ENCODE data around the gene LRP6. TPM values are rescaled to one million over a fixed set of nuclear protein-coding genes. Genes with fewer than 3 reads are reported as not detected.

LRP6 gene
- total and polyA plus RNA-seq, 2 of the 13 experiments (the other 11 are each of a cell fraction or from before 2014, with no cell fraction given), result 33.8 to 42.0 TPM

DNA sequence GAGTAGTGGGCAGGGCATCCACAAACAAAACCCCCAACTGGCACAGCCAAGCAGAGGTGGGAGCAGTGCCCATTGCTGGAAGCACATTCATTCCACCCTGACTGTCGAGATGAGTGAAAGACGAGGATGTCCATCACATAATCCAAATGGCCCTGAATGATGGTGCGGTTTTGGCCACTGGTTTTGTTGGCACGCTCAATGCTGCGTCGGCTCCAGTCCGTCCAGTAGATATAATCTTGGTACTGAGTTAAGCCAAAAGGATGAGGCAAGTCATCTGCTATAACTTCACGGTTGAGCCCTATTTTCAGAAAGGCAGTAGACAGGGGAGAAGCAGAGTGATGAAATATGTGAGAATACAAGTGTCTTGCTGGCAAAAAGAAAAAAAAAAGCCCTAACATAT lies 108.0 kb downstream of the LRP6 start:
- no peak overlapping the region for H2AFZ ChIP-seq (ENCODE audit: low read length)
- no peaks in the 10 kb centered on the region for H4K20me1 ChIP-seq (ENCODE audit: insufficient read depth, low read length)
- H3K36me3 ChIP-seq (replicated peaks in 1 of 2; ENCODE audit: control insufficient read depth in 1 of 2, insufficient read depth in 2 of 2, low read length in 2 of 2), result peaks cover 16 to 77% of the 10 kb centered on the region in 2 experiments
- DNase-seq (ENCODE audit: low spot score) (no peak), ATAC-seq (no peak), FAIRE-seq (no peak)
- H3K79me2 ChIP-seq (ENCODE audit: insufficient read depth, low read length), result no peaks in the 10 kb centered on the region
- TF ChIP-seq GABPA (IDR thresholded peaks at IDR 0.05; ENCODE audit: low read depth, low read length), result no peak
- no peak for TF ChIP-seq GABPA (CRISPR knock-in tag; IDR thresholded peaks at IDR 0.05; ENCODE audit: low read depth)
- TF ChIP-seq RARA (CRISPR knock-in tag; IDR thresholded peaks at IDR 0.05), result no peak
- TF ChIP-seq, protein P1, sequence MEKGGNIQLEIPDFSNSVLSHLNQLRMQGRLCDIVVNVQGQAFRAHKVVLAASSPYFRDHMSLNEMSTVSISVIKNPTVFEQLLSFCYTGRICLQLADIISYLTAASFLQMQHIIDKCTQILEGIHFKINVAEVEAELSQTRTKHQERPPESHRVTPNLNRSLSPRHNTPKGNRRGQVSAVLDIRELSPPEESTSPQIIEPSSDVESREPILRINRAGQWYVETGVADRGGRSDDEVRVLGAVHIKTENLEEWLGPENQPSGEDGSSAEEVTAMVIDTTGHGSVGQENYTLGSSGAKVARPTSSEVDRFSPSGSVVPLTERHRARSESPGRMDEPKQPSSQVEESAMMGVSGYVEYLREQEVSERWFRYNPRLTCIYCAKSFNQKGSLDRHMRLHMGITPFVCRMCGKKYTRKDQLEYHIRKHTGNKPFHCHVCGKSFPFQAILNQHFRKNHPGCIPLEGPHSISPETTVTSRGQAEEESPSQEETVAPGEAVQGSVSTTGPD (CRISPR knock-in tag; IDR thresholded peaks at IDR 0.05), result no peak
- no peak for TF ChIP-seq ZBTB7B (CRISPR knock-in tag; IDR thresholded peaks at IDR 0.05)
- TF ChIP-seq ZNF616 (CRISPR knock-in tag; IDR thresholded peaks at IDR 0.05; ENCODE audit: low read depth), result no peak
- no peak for TF ChIP-seq EHMT2 (IDR thresholded peaks at IDR 0.05; ENCODE audit: borderline replicate concordance, low read depth, low read length)
- TF ChIP-seq HHEX (CRISPR knock-in tag; IDR thresholded peaks at IDR 0.05), result no peak
- intact Hi-C loops (cut with micrococcal nuclease; ENCODE audit: unreplicated experiment), result no loop called here
- 98% methylated on average over 8 of the region's 8 CpGs for WGBS (ENCODE audit: low lambda C conversion rate)
- H3K9ac ChIP-seq (ENCODE audit: insufficient read depth, low read depth, low read length), result no peak overlapping the region
- H3K27ac ChIP-seq (ENCODE audit: extremely low read length, insufficient read depth, low read length), result no peak overlapping the region
- H3K27me3 ChIP-seq (ENCODE audit: control insufficient read depth in 1 of 2, insufficient read depth in 2 of 2, low read length in 2 of 2), result no peaks in the 10 kb centered on the region
- ChIA-PET CTCF (ENCODE audit: low intra/inter-chr PET ratio, low total read pairs) (no interaction called here), POLR2A (no interaction called here)
- no peaks in the 10 kb centered on the region for H3K4me1 ChIP-seq (ENCODE audit: insufficient read depth, low read length)
- H3K4me3 ChIP-seq (replicated peaks in 1 of 3; ENCODE audit: insufficient read depth in 1 of 3, low read depth in 2 of 3, low read length in 3 of 3), result no peak overlapping the region
- no TSS peak for BruUV-seq (replicated peaks)
- in situ Hi-C loops (cut with HindIII; ENCODE audit: extremely low pct_ligation_motif_present, low pct_unique_long_range_greater_than_20kb), result no loop called here
- H3K9me3 ChIP-seq (ENCODE audit: low read length), result no peaks in the 10 kb centered on the region
- H3K4me2 ChIP-seq (ENCODE audit: low read depth, low read length), result no peak overlapping the region

DNA sequence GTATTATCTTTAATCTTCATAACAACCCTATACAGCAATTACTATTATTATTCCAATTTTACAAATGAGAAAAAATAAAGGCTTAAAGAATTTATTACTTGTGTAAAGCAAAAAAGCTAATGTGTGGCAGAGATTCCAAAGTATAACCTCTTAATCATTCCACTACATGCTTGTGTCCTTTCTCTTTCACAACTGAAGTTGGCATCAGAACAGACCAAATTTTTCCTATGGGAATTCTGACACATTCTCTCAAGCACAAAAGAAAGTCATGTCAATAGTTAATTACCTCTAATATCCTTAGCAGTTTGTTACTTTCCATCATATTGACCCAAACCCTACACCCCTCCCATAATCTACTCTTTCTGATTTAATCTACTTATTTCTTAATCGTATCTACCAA lies 109.4 kb downstream of the LRP6 start:
- ATAC-seq, result no peak
- Histone ChIP-seq H3K9ac (ENCODE audit: insufficient read depth, low read depth, low read length) (no peak overlapping the region), H3K4me3 (replicated peaks in 1 of 3; ENCODE audit: insufficient read depth in 1 of 3, low read depth in 2 of 3, low read length in 3 of 3) (no peak overlapping the region), H4K20me1 (ENCODE audit: insufficient read depth, low read length) (no peaks in the 10 kb centered on the region), H2AFZ (ENCODE audit: low read length) (no peak overlapping the region), H3K27me3 (ENCODE audit: control insufficient read depth in 1 of 2, insufficient read depth in 2 of 2, low read length in 2 of 2) (no peaks in the 10 kb centered on the region), H3K4me1 (ENCODE audit: insufficient read depth, low read length) (no peaks in the 10 kb centered on the region), H3K79me2 (ENCODE audit: insufficient read depth, low read length) (no peaks in the 10 kb centered on the region), H3K9me3 (ENCODE audit: low read length) (no peaks in the 10 kb centered on the region), H3K4me2 (ENCODE audit: low read depth, low read length) (no peak overlapping the region), H3K27ac (ENCODE audit: extremely low read length, insufficient read depth, low read length) (no peak overlapping the region), H3K36me3 (replicated peaks in 1 of 2; ENCODE audit: control insufficient read depth in 1 of 2, insufficient read depth in 2 of 2, low read length in 2 of 2) (peaks cover 19 to 71% of the 10 kb centered on the region in 2 experiments)
- no TSS peak for BruUV-seq (replicated peaks)
- DNase-seq (ENCODE audit: low spot score), result no peak
- ChIA-PET CTCF (ENCODE audit: low intra/inter-chr PET ratio, low total read pairs) (no interaction called here), POLR2A (no interaction called here)
- intact Hi-C loops (cut with micrococcal nuclease; ENCODE audit: unreplicated experiment) (no loop called here), in situ Hi-C loops (cut with HindIII; ENCODE audit: extremely low pct_ligation_motif_present, low pct_unique_long_range_greater_than_20kb) (no loop called here)
- WGBS (ENCODE audit: low lambda C conversion rate), result 98% methylated on average over 1 of the region's 1 CpG
- FAIRE-seq, result no peak
- TF ChIP-seq ZNF605 (CRISPR knock-in tag; IDR thresholded peaks at IDR 0.05), result no peak
- TF ChIP-seq MLLT10 (CRISPR knock-in tag; IDR thresholded peaks at IDR 0.05), result no peak
- no peak for TF ChIP-seq ZNF367 (CRISPR knock-in tag; IDR thresholded peaks at IDR 0.05; ENCODE audit: borderline replicate concordance)
- TF ChIP-seq PHF20 (CRISPR knock-in tag; IDR thresholded peaks at IDR 0.05), result no peak
- no peak for TF ChIP-seq ZSCAN9 (CRISPR knock-in tag; IDR thresholded peaks at IDR 0.05; ENCODE audit: borderline replicate concordance)
- TF ChIP-seq, protein P2, sequence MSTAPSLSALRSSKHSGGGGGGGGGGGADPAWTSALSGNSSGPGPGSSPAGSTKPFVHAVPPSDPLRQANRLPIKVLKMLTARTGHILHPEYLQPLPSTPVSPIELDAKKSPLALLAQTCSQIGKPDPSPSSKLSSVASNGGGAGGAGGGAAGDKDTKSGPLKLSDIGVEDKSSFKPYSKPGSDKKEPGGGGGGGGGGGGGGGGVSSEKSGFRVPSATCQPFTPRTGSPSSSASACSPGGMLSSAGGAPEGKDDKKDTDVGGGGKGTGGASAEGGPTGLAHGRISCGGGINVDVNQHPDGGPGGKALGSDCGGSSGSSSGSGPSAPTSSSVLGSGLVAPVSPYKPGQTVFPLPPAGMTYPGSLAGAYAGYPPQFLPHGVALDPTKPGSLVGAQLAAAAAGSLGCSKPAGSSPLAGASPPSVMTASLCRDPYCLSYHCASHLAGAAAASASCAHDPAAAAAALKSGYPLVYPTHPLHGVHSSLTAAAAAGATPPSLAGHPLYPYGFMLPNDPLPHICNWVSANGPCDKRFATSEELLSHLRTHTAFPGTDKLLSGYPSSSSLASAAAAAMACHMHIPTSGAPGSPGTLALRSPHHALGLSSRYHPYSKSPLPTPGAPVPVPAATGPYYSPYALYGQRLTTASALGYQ (CRISPR knock-in tag; IDR thresholded peaks at IDR 0.05), result no peak
- TF ChIP-seq, protein P3, sequence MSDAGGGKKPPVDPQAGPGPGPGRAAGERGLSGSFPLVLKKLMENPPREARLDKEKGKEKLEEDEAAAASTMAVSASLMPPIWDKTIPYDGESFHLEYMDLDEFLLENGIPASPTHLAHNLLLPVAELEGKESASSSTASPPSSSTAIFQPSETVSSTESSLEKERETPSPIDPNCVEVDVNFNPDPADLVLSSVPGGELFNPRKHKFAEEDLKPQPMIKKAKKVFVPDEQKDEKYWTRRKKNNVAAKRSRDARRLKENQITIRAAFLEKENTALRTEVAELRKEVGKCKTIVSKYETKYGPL (CRISPR knock-in tag; IDR thresholded peaks at IDR 0.05), result no peak
- TF ChIP-seq ZBTB8A (CRISPR knock-in tag; IDR thresholded peaks at IDR 0.05; ENCODE audit: borderline replicate concordance, low read depth), result no peak

All from HepG2 (cell line).